Activated CD8-positive, alpha-beta memory T cell treated with anti-CD3 and anti-CD28 coated beads for 36 hours (primary cell): Measurements from ENCODE around the gene DAB1. TPM values are rescaled to one million over a fixed set of nuclear protein-coding genes. Genes with fewer than 3 reads are reported as not detected.

Experiments used
- CTCF ChIA-PET: fragments of 350-600 bp; sonication (Branson Sonifier 250); formaldehyde crosslinking; loops from one replicate; lab custom pipeline; 2021; ENCODE audit warnings: antibody characterized with exemption; lab: Charles Lee
- POLR2A ChIA-PET: fragments of 350-600 bp; sonication (Branson Sonifier 250); formaldehyde crosslinking; loops from one replicate; lab custom pipeline; 2021; ENCODE audit warnings: antibody characterized with exemption; lab: Charles Lee
- total RNA-seq, 2 experiments: library from RNA; stranded (reverse); gene quantifications; one replicate each; pipeline ENCODE4 v1.2.3, GENCODE V29; 2021

DAB1 gene
- total RNA-seq, 2 experiments from 2014 or later: not detected

GRCh38 chr1:57420981-57421785, 2.7 kb downstream of the DAB1 start:
- CTCF ChIA-PET: no interaction called here
- POLR2A ChIA-PET: no interaction called here

- ChIA-PET CTCF (no interaction called here), POLR2A (no interaction called here)
These were observed 4.9 kb downstream of the DAB1 start for GRCh38 chr1:57418971-57419370.

GRCh38 chr1:57411262-57411661, 12.6 kb downstream of the DAB1 start:
- CTCF ChIA-PET: no interaction called here

GRCh38 chr1:57410508-57410907, 13.4 kb downstream of the DAB1 start:
- ChIA-PET CTCF (no interaction called here), POLR2A (no interaction called here)

More at GRCh38 chr1:57411262-57411661, 12.6 kb downstream of the DAB1 start:
- POLR2A ChIA-PET: no interaction called here

GRCh38 chr1:57407928-57408327, 15.9 kb downstream of the DAB1 start:
- ChIA-PET POLR2A (no interaction called here), CTCF (no interaction called here)

GRCh38 chr1:57406428-57406970, 17.4 kb downstream of the DAB1 start:
- POLR2A ChIA-PET: no interaction called here
- CTCF ChIA-PET: no interaction called here

- CTCF ChIA-PET: no interaction called here
- POLR2A ChIA-PET: no interaction called here
These were observed 19.0 kb downstream of the DAB1 start for GRCh38 chr1:57404884-57405283.

- ChIA-PET CTCF (no interaction called here), POLR2A (no interaction called here)
These were observed 20.7 kb downstream of the DAB1 start for GRCh38 chr1:57403201-57403600.

- ChIA-PET POLR2A (no interaction called here), CTCF (no interaction called here)
These were observed 22.2 kb downstream of the DAB1 start for GRCh38 chr1:57401671-57402070.

GRCh38 chr1:57400048-57400447, 23.8 kb downstream of the DAB1 start:
- ChIA-PET CTCF (no interaction called here), POLR2A (no interaction called here)

- POLR2A ChIA-PET: no interaction called here
- CTCF ChIA-PET: no interaction called here
These were observed 30.7 kb downstream of the DAB1 start for GRCh38 chr1:57393058-57393584.

- POLR2A ChIA-PET: no interaction called here
- CTCF ChIA-PET: no interaction called here
These were observed 38.5 kb downstream of the DAB1 start for GRCh38 chr1:57385336-57385735.

GRCh38 chr1:57384901-57385300, 39.0 kb downstream of the DAB1 start:
- ChIA-PET POLR2A (no interaction called here), CTCF (no interaction called here)

- ChIA-PET POLR2A (no interaction called here), CTCF (no interaction called here)
These were observed 39.6 kb downstream of the DAB1 start for GRCh38 chr1:57384284-57384683.

GRCh38 chr1:57381871-57382270, 42.0 kb downstream of the DAB1 start:
- CTCF ChIA-PET: no interaction called here
- POLR2A ChIA-PET: no interaction called here

GRCh38 chr1:57381426-57381825, 42.4 kb downstream of the DAB1 start:
- ChIA-PET CTCF (no interaction called here), POLR2A (no interaction called here)

GRCh38 chr1:57380923-57381322, 42.9 kb downstream of the DAB1 start:
- ChIA-PET CTCF (no interaction called here), POLR2A (no interaction called here)

GRCh38 chr1:57378534-57378933, 45.3 kb downstream of the DAB1 start:
- ChIA-PET POLR2A (no interaction called here), CTCF (no interaction called here)

- ChIA-PET POLR2A (no interaction called here), CTCF (no interaction called here)
These were observed 46.3 kb downstream of the DAB1 start for GRCh38 chr1:57377339-57378139.

GRCh38 chr1:57376041-57376440, 47.8 kb downstream of the DAB1 start:
- CTCF ChIA-PET: no interaction called here
- POLR2A ChIA-PET: no interaction called here
